GM18498 (cell line): ENCODE measurements around the gene CBLL1.

Experiments
- ATAC-seq: cut with Tn5 transposase; IDR thresholded peaks from one replicate; pipeline ENCODE4 v1.9.1; 2021; ENCODE audit warnings: mild to moderate bottlenecking, moderate library complexity; ENCODE audit not compliant: unreplicated experiment

The CBLL1 gene, protein sequence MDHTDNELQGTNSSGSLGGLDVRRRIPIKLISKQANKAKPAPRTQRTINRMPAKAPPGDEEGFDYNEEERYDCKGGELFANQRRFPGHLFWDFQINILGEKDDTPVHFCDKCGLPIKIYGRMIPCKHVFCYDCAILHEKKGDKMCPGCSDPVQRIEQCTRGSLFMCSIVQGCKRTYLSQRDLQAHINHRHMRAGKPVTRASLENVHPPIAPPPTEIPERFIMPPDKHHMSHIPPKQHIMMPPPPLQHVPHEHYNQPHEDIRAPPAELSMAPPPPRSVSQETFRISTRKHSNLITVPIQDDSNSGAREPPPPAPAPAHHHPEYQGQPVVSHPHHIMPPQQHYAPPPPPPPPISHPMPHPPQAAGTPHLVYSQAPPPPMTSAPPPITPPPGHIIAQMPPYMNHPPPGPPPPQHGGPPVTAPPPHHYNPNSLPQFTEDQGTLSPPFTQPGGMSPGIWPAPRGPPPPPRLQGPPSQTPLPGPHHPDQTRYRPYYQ

DNA sequence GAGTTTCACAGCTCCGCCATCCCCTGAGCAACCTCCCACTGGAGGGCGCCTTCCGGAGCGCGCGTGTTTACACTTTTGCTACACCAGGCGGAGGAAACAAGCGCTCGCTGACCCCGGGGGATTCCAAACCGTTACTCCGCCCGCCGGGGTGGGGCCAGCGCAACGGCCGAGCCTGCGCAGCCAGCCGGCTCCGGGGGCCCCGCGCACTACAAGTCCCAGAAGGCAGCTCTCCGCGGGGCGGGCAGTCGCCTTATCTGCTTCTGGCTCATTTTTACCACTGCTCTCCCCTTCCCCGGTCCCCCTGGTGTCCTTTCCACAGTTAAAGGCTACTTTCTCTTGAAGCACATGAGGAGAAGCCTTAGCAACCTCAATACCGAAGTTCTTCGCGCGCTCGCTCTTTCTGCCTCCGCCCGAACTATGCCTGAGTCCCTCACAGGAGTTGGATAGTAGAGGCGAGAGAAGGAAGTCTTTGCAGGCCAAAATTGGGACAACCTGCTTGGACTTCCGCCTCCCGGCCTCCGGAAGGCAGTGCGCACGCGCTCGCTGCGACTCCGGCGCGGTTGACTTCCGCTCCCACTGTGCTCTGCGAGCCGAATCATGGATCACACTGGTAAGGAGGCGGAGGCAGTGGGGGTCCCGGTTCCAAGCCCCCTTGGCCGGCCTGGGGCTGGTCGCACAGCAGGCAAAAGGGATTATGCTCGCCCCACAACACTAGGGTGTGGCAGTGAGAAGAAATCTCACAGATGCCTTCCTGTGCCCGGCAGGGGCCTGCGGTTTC is at the start of gene CBLL1:
TSS of gene CBLL1 (plus strand) at position 576 of the 778 bp plus-strand sequence. CDS start at position 598, 22 bp downstream.
- ATAC-seq = peak; percentile 93

DNA sequence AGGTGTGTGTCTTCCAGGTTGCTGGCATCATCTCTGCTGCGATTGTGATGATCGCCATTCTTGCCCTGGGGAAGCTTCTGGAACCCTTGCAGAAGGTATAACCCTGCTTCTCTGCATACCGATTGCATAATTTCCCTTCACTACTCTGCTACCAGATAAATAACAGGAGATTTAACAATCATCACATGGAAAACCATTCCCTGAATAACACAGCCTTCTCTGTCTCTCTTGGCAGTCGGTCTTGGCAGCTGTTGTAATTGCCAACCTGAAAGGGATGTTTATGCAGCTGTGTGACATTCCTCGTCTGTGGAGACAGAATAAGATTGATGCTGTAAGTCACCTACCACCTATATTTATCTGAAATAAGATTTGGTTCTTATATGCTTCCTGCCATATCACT is 49.6 kb upstream of the CBLL1 start:
- no peak for ATAC-seq

DNA sequence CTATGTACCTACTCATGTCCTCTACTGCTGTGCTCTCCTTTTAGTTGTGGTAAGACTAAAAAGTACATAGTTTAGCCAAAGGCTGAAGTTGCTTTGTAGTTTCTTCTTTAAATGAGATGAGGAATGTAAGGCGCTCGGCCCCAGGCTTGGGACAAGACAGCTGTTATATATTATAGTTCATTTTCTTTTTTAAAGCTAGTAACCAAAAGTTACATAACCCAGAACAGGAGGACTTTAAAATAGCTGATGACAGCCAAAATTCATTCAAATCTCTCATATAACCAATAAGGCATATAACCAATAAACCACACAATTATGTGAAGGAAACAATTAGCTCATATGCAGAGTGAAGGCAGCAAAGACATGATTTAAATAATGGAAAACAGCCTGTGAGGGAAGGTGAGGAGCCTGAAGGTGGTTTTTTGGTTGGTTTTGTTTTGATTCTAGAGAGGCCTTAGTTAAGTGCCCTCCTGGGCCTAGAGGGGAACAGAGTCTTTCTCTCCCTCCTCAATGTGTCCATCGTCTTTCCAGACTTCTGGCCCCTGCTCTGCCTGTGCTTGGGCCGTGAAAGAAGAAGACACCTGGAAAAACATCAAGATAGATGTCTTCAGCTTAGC is 47.5 kb upstream of the CBLL1 start:
- no peak for ATAC-seq

GRCh38 chr7:107697321-107698049 is 46.5 kb upstream of the CBLL1 start:
- ATAC-seq = no peak

- no peak for ATAC-seq
Observed at GRCh38 chr7:107700570-107700969, 43.4 kb upstream of the CBLL1 start.

GRCh38 chr7:107701191-107701590 is 42.8 kb upstream of the CBLL1 start:
- ATAC-seq = no peak

DNA sequence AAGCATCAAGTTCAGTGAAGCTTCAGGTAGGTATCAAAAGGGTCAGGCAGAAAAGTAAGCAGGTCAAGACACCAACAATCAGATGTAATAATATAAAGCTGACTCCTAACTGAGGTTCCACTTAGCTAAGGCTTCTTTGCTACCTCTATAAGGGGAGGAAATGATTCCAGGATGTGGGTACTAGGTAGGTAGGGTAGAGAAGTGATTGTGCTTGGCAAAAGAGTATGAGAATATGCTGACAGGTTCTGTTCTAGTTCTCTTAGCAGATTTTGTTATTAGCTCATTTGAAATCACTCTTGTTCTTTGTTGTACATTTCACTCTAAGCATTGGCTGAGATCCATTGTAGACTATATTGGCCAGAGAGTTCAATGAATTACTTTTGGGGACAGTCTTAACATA is 40.7 kb upstream of the CBLL1 start:
- ATAC-seq = no peak

GRCh38 chr7:107703872-107704271 is 40.1 kb upstream of the CBLL1 start:
- no peak for ATAC-seq

DNA sequence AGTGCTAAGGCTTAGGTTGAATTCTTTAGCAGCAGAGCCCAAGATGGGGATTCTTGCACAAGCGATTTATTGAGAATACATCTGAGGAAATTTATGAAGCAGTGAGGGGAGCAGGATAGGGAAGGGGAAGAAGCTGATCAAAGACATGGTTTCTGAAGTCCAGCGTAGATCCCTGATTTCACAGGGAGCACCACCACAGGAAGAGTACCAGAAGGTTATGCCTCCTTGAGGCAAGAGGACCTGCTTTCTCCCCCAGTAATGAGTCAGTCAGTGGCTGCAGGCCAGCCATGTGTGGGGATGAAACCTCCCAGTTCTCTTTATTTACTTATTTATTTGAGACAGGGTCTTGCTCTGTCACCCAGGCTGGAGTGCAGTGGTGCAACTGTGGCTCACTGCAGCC is 35.0 kb upstream of the CBLL1 start:
- ATAC-seq = no peak

DNA sequence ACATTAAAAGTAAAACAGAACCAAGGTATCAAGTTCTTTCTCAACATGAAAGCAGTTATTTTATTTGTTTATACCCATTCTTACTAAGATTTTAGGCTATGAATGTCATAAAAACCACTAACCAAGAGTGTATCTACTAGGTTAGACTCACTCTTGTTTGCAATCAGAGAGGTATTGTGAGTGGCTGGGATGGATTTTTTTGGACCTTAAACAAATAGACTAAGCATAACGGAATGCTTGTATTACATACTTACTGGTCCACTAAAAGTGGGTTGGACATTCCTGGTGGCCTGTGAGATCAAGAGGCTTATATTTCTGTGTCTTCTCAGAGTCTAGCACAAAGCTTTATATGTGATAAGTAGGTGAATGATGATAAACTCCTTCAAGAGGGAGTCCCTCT is 32.6 kb upstream of the CBLL1 start:
- ATAC-seq = no peak

DNA sequence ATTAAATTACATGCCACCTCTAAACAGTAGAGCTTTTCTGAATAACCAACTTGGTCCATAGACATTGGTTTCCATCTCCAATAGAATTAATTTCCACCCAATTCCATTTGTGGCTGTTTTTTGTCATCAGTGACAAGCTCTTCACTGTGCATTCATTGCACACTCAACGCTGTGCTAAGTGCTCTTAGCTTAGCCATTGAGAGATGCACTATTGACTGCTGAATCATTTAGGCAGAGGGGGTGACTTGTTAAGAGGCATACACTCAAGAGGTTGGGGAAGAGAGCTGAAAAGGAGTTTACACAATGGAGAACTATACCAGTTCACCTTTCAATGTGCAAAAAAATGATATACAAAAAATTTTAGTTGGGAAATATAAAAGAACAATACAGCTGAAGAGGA is 31.9 kb upstream of the CBLL1 start:
- no peak for ATAC-seq

GRCh38 chr7:107712896-107713295 is 31.0 kb upstream of the CBLL1 start:
- no peak for ATAC-seq

DNA sequence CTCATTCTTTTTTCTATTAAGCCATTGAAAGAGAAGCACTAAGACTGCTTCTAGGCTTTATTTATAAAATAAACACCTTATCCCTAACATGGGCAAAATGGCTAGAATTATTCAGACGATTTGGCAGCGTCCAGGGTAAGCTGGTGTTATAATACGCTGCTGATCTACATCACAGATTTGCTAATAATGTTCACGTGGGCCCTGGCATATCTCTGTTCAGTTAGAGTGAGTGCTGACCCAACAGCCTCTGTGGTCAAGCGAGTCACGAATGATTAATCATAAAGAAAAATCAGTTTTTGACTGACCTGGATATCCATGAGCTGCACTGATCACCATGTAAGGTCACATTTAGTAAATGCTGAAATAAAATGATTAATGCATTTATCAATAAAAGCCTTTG is 28.4 kb upstream of the CBLL1 start:
- ATAC-seq = no peak

DNA sequence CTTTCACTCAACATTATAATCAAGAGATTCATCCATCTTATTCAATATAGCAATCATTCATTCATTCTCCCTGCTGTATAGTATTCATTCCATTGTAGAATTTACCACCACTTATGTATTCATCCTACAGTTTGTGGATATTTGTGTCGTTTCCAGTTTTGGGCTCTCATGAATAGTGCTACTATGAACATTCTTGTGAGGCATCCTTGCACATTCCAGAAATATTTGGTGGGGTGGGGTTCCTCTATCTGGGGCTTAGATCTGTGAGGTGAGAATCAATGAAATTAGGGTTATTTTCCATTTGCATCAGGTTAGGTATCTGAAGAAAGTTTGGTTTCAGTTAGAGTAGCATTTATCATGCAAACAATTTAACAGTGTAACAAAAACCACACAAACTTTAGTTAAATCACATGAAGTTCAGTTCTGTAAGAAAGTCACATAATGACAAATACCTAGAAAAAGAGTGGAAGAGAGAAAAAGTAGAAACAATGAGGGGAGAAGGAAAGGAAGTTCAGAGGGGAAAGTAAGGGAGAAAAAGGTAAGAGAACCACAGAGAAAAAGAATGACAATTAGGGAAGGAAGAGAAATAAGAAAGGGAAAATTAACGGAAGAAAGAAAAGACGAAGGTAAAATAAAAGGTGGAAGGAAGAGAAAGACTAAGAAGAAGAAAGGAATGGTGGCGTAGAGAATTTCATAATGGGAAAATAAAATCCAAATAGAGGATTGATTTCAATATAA is 25.3 kb upstream of the CBLL1 start:
- no peak for ATAC-seq

- ATAC-seq = no peak
Observed at GRCh38 chr7:107721286-107721685, 22.7 kb upstream of the CBLL1 start.

GRCh38 chr7:107723255-107723654 is 20.7 kb upstream of the CBLL1 start:
- no peak for ATAC-seq

- no peak for ATAC-seq
Observed at GRCh38 chr7:107725138-107725740, 18.7 kb upstream of the CBLL1 start.

- no peak for ATAC-seq
Observed at GRCh38 chr7:107726356-107727130, 17.4 kb upstream of the CBLL1 start.

GRCh38 chr7:107728276-107728675 is 15.7 kb upstream of the CBLL1 start:
- ATAC-seq = no peak
